SK-N-MC (cell line): ENCODE data around the gene OOSP2.

Experiments used
- EZH2 ChIP-seq: fragments of 200-600 bp; sonication (generic); IDR thresholded peaks from one replicate; pipeline ENCODE4 v1.6.1; 2017; ENCODE audit warnings: antibody characterized with exemption
- FOXP2 ChIP-seq: optimal IDR thresholded peaks from 2 replicates; pipeline ENCODE3; 2011; ENCODE audit warnings: mild to moderate bottlenecking, moderate library complexity; ENCODE audit not compliant: insufficient read depth; ENCODE audit errors: extremely low read length, control extremely low read depth
- POLR2AphosphoS5 ChIP-seq: IDR thresholded peaks from 2 replicates; pipeline ENCODE4 v1.6.1; 2012; ENCODE audit warnings: mild to moderate bottlenecking, low read depth, low read length, borderline replicate concordance

DNA sequence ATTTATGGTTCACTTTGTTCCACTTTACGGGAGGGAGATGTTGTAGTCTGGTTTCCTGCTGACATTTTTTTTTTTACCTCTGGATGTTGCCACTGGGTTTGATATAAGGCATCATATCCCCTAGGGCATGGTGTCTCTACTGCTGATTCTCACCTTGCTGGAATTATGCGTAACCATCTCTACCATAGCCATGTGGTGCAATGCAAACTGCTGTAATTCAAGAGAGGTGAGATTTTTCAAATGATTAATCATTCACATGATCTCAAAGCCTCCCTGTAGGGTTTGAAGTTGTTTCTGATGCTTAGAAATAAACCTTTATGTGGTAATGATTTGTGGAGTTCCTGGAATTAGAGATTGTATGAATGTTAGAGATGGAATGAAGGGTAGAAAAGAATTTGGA is 29.2 kb downstream of the OOSP2 start:
- TF ChIP-seq POLR2AphosphoS5: no peak
- no peak for TF ChIP-seq FOXP2
- TF ChIP-seq EZH2: no peak
